Endothelial cell of umbilical vein (primary cell): ENCODE data around the gene CHCHD3. TPM values are rescaled to one million over a fixed set of nuclear protein-coding genes. Genes with fewer than 3 reads are reported as not detected.

Experiments used
- BruUV-seq: library from RNA; stranded (reverse); fragments of 400-500 nt; replicated peaks from 2 replicates; lab custom pipeline; 2021; lab: Mats Ljungman, UMichigan
- CTCF ChIA-PET: fragments of 300-600, 350-600 bp; sonication (Branson Sonifier 250); formaldehyde crosslinking; loops from one replicate; lab custom pipeline; 2021; ENCODE audit warnings: antibody characterized with exemption, inconsistent platforms; lab: Charles Lee
- POLR2A ChIA-PET: fragments of 300-600, 350-600 bp; sonication (Branson Sonifier 250); formaldehyde crosslinking; loops from one replicate; lab custom pipeline; 2021; ENCODE audit warnings: antibody characterized with exemption, inconsistent platforms; lab: Charles Lee
- DNase-seq: peaks from one replicate; pipeline ENCODE4 v3.0.0-alpha.2; 2011; ENCODE audit warnings: low read depth, low spot score
- FAIRE-seq: peaks from 2 replicates; lab custom pipeline; 2011; peaks lifted over from hg19 to GRCh38; lab: Jason Lieb, UNC
- H2AFZ ChIP-seq: 2 replicates; pipeline ENCODE4 v1.6.0; 2012; ENCODE audit warnings: low read depth, low read length, control low read depth, inconsistent platforms
- H3K27ac ChIP-seq: 2 replicates; pipeline ENCODE4 v1.5.1; 2011; ENCODE audit warnings: low read depth, mild to moderate bottlenecking, control low read depth, low read length, moderate library complexity; ENCODE audit not compliant: insufficient read depth
- H3K27me3 ChIP-seq, 2 experiments: 2 replicates each; pipeline versions ENCODE4 v1.6.0 to v1.6.1; 2011; ENCODE audit warnings: low read length in 2 of 2, mixed read lengths in 1 of 2; ENCODE audit not compliant: control insufficient read depth in 2 of 2, insufficient read depth in 2 of 2
- H3K36me3 ChIP-seq, 2 experiments: 2 replicates in 1 of 2; 3 replicates in 1 of 2; pipeline ENCODE4 v1.5.1; 2011; ENCODE audit warnings: low read length in 2 of 2, mild to moderate bottlenecking in 1 of 2, moderate library complexity in 1 of 2; ENCODE audit not compliant: control insufficient read depth in 2 of 2, insufficient read depth in 2 of 2; ENCODE audit errors: extremely low read depth in 1 of 2
- H3K4me1 ChIP-seq: 3 replicates; pipeline ENCODE4 v1.5.1; 2011; ENCODE audit warnings: mild to moderate bottlenecking, low read length; ENCODE audit not compliant: control insufficient read depth, insufficient read depth; ENCODE audit errors: extremely low read depth
- H3K4me2 ChIP-seq: 2 replicates; pipeline ENCODE4 v1.6.1; 2011; ENCODE audit warnings: low read length, control low read depth, mixed read lengths; ENCODE audit not compliant: insufficient read depth
- H3K4me3 ChIP-seq, 3 experiments: fragments of 200-600 bp in 1 of 3; sonication (generic), shearing (Covaris generic) in 1 of 3; replicated peaks in 1 of 3; 2 replicates each; pipeline ENCODE4 v1.5.1; 2011 to 2016; ENCODE audit warnings: control low read depth in 3 of 3, low read length in 3 of 3, mild to moderate bottlenecking in 2 of 3, inconsistent platforms in 1 of 3, low read depth in 1 of 3, moderate library complexity in 1 of 3; ENCODE audit not compliant: insufficient read depth in 1 of 3
- H3K79me2 ChIP-seq: 2 replicates; pipeline ENCODE4 v1.6.0; 2012; ENCODE audit warnings: low read length, inconsistent platforms; ENCODE audit not compliant: control insufficient read depth, insufficient read depth
- H3K9ac ChIP-seq: replicated peaks from 2 replicates; pipeline ENCODE3; 2011; ENCODE audit warnings: low read length, control low read depth; ENCODE audit not compliant: insufficient read depth; ENCODE audit errors: extremely low read depth
- H3K9me1 ChIP-seq: replicated peaks from 3 replicates; pipeline ENCODE4 v1.6.0; 2011; ENCODE audit warnings: mild to moderate bottlenecking, low read length; ENCODE audit not compliant: control insufficient read depth, insufficient read depth; ENCODE audit errors: extremely low read depth
- H3K9me3 ChIP-seq: replicated peaks from 2 replicates; pipeline ENCODE4 v1.5.1; 2012; ENCODE audit warnings: low read length, inconsistent platforms; ENCODE audit not compliant: control insufficient read depth, insufficient read depth
- H4K20me1 ChIP-seq: replicated peaks from 2 replicates; pipeline ENCODE3; 2011; ENCODE audit warnings: mild to moderate bottlenecking, low read length; ENCODE audit not compliant: control insufficient read depth, insufficient read depth; ENCODE audit errors: extremely low read depth
- CTCF ChIP-seq, 2 donors: IDR thresholded peaks; 1 replicate in 1 of 2; 2 replicates in 1 of 2; pipeline ENCODE4 v1.5.1; 2011; ENCODE audit warnings: low read length in 2 of 2, mild to moderate bottlenecking in 2 of 2, moderate library complexity in 2 of 2, control low read depth in 1 of 2, inconsistent platforms in 1 of 2, low read depth in 1 of 2; ENCODE audit not compliant: insufficient read depth in 1 of 2; ENCODE audit errors: extremely low read depth in 1 of 2
- EZH2 ChIP-seq: IDR thresholded peaks from 2 replicates; pipeline ENCODE4 v1.6.1; 2012; ENCODE audit warnings: borderline replicate concordance, low read depth, mild to moderate bottlenecking, moderate library complexity, low read length, inconsistent platforms; ENCODE audit not compliant: severe bottlenecking
- FOS ChIP-seq: IDR thresholded peaks from 2 replicates; pipeline ENCODE4 v1.6.1; 2011; ENCODE audit warnings: mild to moderate bottlenecking, low read length, moderate library complexity, borderline replicate concordance; ENCODE audit not compliant: insufficient read depth
- GATA2 ChIP-seq: IDR thresholded peaks from 2 replicates; pipeline ENCODE4 v1.7.0; 2011; ENCODE audit warnings: low read depth, mild to moderate bottlenecking, moderate library complexity, mixed read lengths, low read length; ENCODE audit not compliant: insufficient read length, insufficient read depth
- JUN ChIP-seq: IDR thresholded peaks from 2 replicates; pipeline ENCODE4 v1.6.1; 2011; ENCODE audit warnings: borderline replicate concordance, low read depth; ENCODE audit not compliant: insufficient read length, insufficient read depth
- MAX ChIP-seq: IDR thresholded peaks from 2 replicates; pipeline ENCODE4 v1.6.1; 2011; ENCODE audit not compliant: insufficient read depth, insufficient read length
- MYC ChIP-seq: IDR thresholded peaks from one replicate; pipeline ENCODE4 v1.6.1; 2011; ENCODE audit warnings: mild to moderate bottlenecking, low read depth, low read length
- POLR2A ChIP-seq: IDR thresholded peaks from 2 replicates; pipeline ENCODE4 v1.6.1; 2012; ENCODE audit warnings: low read depth, mild to moderate bottlenecking, control low read depth, low read length
- POLR2AphosphoS5 ChIP-seq: IDR thresholded peaks from 2 replicates; pipeline ENCODE4 v1.6.1; 2012; ENCODE audit warnings: low read depth, mild to moderate bottlenecking, control low read depth, low read length, moderate library complexity; ENCODE audit not compliant: insufficient read depth
- dilution Hi-C: fragments of 300-500 bp; cut with MboI; formaldehyde crosslinking; loops from one replicate; pipeline ENCODE4 v1.15.0; 2019; ENCODE audit warnings: low sequenced_read_pairs; ENCODE audit not compliant: extremely low pct_ligation_motif_present
- intact Hi-C: fragments of 100-400 bp; cut with micrococcal nuclease; formaldehyde crosslinking; loops from one replicate; pipeline ENCODE4 v1.10.0; 2022
- polyA plus RNA-seq, 4 experiments: library from polyadenylated mRNA; depleted of rRNA in 3 of 4; stranded (reverse) in 3 of 4; unstranded in 1 of 4; fragments of >200 nt; gene quantifications; 2 replicates each; pipeline versions ENCODE4 v1.2.1 to v1.2.3, GENCODE V29; 2011 to 2012; ENCODE audit warnings: missing spikeins in 1 of 4
- total RNA-seq: library from RNA; stranded (reverse); gene quantifications from 2 replicates; pipeline ENCODE4 v1.2.3, GENCODE V29; 2021

The CHCHD3 gene
- total and polyA plus RNA-seq, 2 donors (not counting 3 experiments of a cell fraction or from before 2014, with no cell fraction given): 22.0 to 63.7 TPM

- no peak for TF ChIP-seq MAX
- no peak for TF ChIP-seq EZH2
- TF ChIP-seq FOS: no peak
- TF ChIP-seq MYC: no peak
- TF ChIP-seq POLR2A: no peak
- TF ChIP-seq JUN: no peak
- TF ChIP-seq GATA2: no peak
- no peak for TF ChIP-seq CTCF (IDR thresholded peaks at IDR 0.05; ENCODE audit: extremely low read depth in 1 of 2, insufficient read depth in 1 of 2, low read depth in 1 of 2, low read length in 2 of 2)
- TF ChIP-seq POLR2AphosphoS5: no peak
- H3K36me3 ChIP-seq: no peaks in the 10 kb centered on the region
- no TSS peak for BruUV-seq
- FAIRE-seq: no peak
- H3K9me3 ChIP-seq: no peaks in the 10 kb centered on the region
- no peak overlapping the region for H3K27ac ChIP-seq
- H3K9me1 ChIP-seq: no peaks in the 10 kb centered on the region
- no peak overlapping the region for H3K9ac ChIP-seq
- no peaks in the 10 kb centered on the region for H3K4me1 ChIP-seq
- no peak for DNase-seq
- H3K79me2 ChIP-seq: no peaks in the 10 kb centered on the region
- no peak overlapping the region for H3K4me2 ChIP-seq
- H2AFZ ChIP-seq: no peak overlapping the region
- intact Hi-C loops: no loop called here
- no peak overlapping the region for H3K4me3 ChIP-seq
- no peaks in the 10 kb centered on the region for H4K20me1 ChIP-seq
- H3K27me3 ChIP-seq: no peaks in the 10 kb centered on the region
- dilution Hi-C loops: no loop called here
- POLR2A ChIA-PET: no interaction called here
- CTCF ChIA-PET: interaction anchor here (1.0 kb wide), 1 partner anchor 14 kb away, joined by 3 read pairs; no protein-coding TSS in a partner anchor
These were observed 190.3 kb downstream of the CHCHD3 start for GRCh38 chr7:132891554-132891953.
